Panc1 (cell line): ENCODE data around the gene ZC3H7B. TPM values are rescaled to one million over a fixed set of nuclear protein-coding genes. Genes with fewer than 3 reads are reported as not detected.

ENCODE experiments used
- ATAC-seq: fragments of 200-7000 bp; cut with Tn5 transposase; 2 replicates; pipeline ENCODE4 v1.9.1; 2020; ENCODE audit warnings: mild to moderate bottlenecking, moderate library complexity
- BruUV-seq: library from RNA; stranded (reverse); fragments of 400-500 nt; replicated peaks from 2 replicates; lab custom pipeline; 2021; lab: Mats Ljungman, UMichigan
- CTCF ChIA-PET: fragments of 300-600 bp; sonication (Branson Sonifier 250); formaldehyde crosslinking; loops from one replicate; lab custom pipeline; 2022; ENCODE audit warnings: antibody characterized with exemption; lab: Charles Lee
- POLR2A ChIA-PET: fragments of 300-600 bp; sonication (Branson Sonifier 250); formaldehyde crosslinking; loops from one replicate; lab custom pipeline; 2022; ENCODE audit warnings: antibody characterized with exemption; lab: Charles Lee
- DNase-seq: peaks from one replicate; pipeline ENCODE4 v3.0.0-alpha.2; 2010; ENCODE audit warnings: low read depth, low spot score
- H3K27ac ChIP-seq: 2 replicates; pipeline ENCODE4 v1.5.1; 2011; ENCODE audit warnings: mild to moderate bottlenecking, low read length, inconsistent platforms
- H3K27me3 ChIP-seq: fragments of 200-500 bp; sonication (Bioruptor generic); 2 replicates; pipeline ENCODE4 v1.6.0; 2014; ENCODE audit warnings: low read length, inconsistent platforms; ENCODE audit not compliant: control insufficient read depth, insufficient read depth
- H3K36me3 ChIP-seq: fragments of 200-500 bp; sonication (Bioruptor generic); 2 replicates; pipeline ENCODE4 v1.5.1; 2014; ENCODE audit warnings: inconsistent platforms, mild to moderate bottlenecking, low read length, moderate library complexity; ENCODE audit not compliant: control insufficient read depth, insufficient read depth
- H3K4me1 ChIP-seq: 2 replicates; pipeline ENCODE4 v1.5.1; 2011; ENCODE audit warnings: inconsistent platforms, mild to moderate bottlenecking, low read length, moderate library complexity; ENCODE audit not compliant: control insufficient read depth, insufficient read depth
- H3K4me3 ChIP-seq, 2 experiments: 2 replicates each; pipeline ENCODE4 v1.5.1; 2011 to 2012; ENCODE audit warnings: low read depth in 2 of 2, low read length in 2 of 2, mild to moderate bottlenecking in 2 of 2, inconsistent platforms in 1 of 2, moderate library complexity in 1 of 2
- H3K9me3 ChIP-seq: fragments of 200-500 bp; sonication (Bioruptor generic); 2 replicates; pipeline ENCODE4 v1.5.1; 2014; ENCODE audit warnings: low read depth, mild to moderate bottlenecking, inconsistent platforms, low read length, moderate library complexity; ENCODE audit not compliant: control insufficient read depth, insufficient read depth
- POLR2AphosphoS5 ChIP-seq: IDR thresholded peaks from 2 replicates; pipeline ENCODE4 v1.6.1; 2012; ENCODE audit warnings: mild to moderate bottlenecking, low read depth, low read length, moderate library complexity
- SIN3A ChIP-seq: IDR thresholded peaks from 2 replicates; pipeline ENCODE4 v1.6.1; 2012; ENCODE audit warnings: low read depth, mild to moderate bottlenecking, low read length, moderate library complexity, borderline replicate concordance; ENCODE audit not compliant: insufficient read depth
- TCF7L2 ChIP-seq: IDR thresholded peaks from 2 replicates; pipeline ENCODE4 v1.6.1; 2011; ENCODE audit warnings: mild to moderate bottlenecking, low read depth, low read length, inconsistent platforms
- in situ Hi-C: cut with HindIII; loops from 2 replicates; pipeline ENCODE4 v1.10.0; 2016; ENCODE audit warnings: low sequenced_read_pairs, low pct_unique_long_range_greater_than_20kb
- intact Hi-C: fragments of 100-400 bp; cut with micrococcal nuclease; formaldehyde crosslinking; loops from one replicate; pipeline ENCODE4 v1.10.0; 2022; ENCODE audit not compliant: unreplicated experiment
- total RNA-seq: library from RNA; stranded (reverse); gene quantifications from one replicate; pipeline ENCODE4 v1.2.1, GENCODE V29; 2021; ENCODE audit not compliant: unreplicated experiment
- TF ChIP-seq, protein P1 (sequence below): fragments of 450-650 bp; IDR thresholded peaks from 2 replicates; pipeline ENCODE4 v1.5.1; 2017; ENCODE audit warnings: mild to moderate bottlenecking
- TF ChIP-seq, protein P2 (sequence below), 2 experiments: IDR thresholded peaks; 2 replicates each; pipeline ENCODE4 v1.6.1; 2011 to 2012; ENCODE audit warnings: low read depth in 2 of 2, control low read depth in 1 of 2, low read length in 1 of 2, mild to moderate bottlenecking in 1 of 2, moderate library complexity in 1 of 2; ENCODE audit not compliant: insufficient read depth in 1 of 2

The ZC3H7B gene
- total RNA-seq, 1 experiment from 2014 or later: 62.0 TPM

DNA sequence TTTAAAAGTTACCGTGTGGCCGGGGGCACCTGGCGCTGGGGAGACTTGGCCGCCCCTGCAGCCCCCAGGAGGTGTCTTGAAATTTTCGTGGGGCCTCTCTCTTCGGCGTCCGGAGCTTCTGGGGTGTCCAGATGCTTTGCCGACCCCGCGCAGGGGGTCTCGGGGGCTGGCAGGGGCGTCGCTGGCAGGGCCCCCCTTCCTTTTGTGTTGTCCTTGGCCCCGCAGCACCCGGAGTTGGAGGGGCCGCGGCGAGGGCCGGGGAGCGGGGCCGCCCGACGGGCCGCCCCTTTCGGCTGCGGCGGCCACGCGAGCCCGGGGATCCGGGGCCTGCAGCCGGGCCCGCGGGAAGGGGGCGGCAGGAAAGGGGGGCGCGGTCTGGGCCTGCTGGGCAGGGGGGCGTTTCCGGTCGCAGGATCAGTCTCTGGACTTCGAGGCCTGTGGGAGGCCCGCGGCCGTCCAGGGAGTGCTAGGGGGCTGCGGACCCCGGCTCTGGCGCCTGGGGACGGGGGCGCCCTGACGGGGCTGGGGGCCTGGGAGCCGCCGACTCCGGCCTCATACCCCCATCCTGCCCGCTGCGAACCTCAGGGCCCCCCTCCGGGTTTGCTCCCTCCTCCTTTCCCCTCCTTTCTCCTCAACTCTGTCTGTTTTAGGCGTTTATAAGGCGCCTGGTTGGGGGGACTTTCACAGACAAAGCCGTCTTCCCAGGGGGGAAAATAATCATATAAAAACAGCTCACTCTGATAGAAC is 869 bp downstream of the ZC3H7B start:
- POLR2A ChIA-PET: interaction anchor here (1.3 kb wide), 1 partner anchor 14 kb away, joined by 4 read pairs; no protein-coding TSS in a partner anchor
- ATAC-seq: no peak; the same call in 1 of the 2 replicates

GRCh38 chr22:41302811-41303210 is 1.5 kb downstream of the ZC3H7B start:
- no TSS peak for BruUV-seq
- ChIA-PET POLR2A (no interaction called here), CTCF (no interaction called here)
- Histone ChIP-seq H3K27ac (peak overlapping the region; percentile 93), H3K27me3 (no peaks in the 10 kb centered on the region), H3K36me3 (peaks cover 4% of the 10 kb centered on the region; the same call in 1 of the 2 replicates), H3K4me1 (peaks cover 21% of the 10 kb centered on the region), H3K4me3 (peak overlapping the region; percentile 51 to 66), H3K9me3 (no peaks in the 10 kb centered on the region)
- DNase-seq: no peak
- intact Hi-C loops (no loop called here), in situ Hi-C loops (no loop called here)
- ATAC-seq: no peak
- TF ChIP-seq POLR2AphosphoS5 (no peak), TCF7L2 (no peak), SIN3A (no peak)
- TF ChIP-seq, protein P1, sequence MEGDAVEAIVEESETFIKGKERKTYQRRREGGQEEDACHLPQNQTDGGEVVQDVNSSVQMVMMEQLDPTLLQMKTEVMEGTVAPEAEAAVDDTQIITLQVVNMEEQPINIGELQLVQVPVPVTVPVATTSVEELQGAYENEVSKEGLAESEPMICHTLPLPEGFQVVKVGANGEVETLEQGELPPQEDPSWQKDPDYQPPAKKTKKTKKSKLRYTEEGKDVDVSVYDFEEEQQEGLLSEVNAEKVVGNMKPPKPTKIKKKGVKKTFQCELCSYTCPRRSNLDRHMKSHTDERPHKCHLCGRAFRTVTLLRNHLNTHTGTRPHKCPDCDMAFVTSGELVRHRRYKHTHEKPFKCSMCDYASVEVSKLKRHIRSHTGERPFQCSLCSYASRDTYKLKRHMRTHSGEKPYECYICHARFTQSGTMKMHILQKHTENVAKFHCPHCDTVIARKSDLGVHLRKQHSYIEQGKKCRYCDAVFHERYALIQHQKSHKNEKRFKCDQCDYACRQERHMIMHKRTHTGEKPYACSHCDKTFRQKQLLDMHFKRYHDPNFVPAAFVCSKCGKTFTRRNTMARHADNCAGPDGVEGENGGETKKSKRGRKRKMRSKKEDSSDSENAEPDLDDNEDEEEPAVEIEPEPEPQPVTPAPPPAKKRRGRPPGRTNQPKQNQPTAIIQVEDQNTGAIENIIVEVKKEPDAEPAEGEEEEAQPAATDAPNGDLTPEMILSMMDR: no peak
- TF ChIP-seq, protein P2, sequence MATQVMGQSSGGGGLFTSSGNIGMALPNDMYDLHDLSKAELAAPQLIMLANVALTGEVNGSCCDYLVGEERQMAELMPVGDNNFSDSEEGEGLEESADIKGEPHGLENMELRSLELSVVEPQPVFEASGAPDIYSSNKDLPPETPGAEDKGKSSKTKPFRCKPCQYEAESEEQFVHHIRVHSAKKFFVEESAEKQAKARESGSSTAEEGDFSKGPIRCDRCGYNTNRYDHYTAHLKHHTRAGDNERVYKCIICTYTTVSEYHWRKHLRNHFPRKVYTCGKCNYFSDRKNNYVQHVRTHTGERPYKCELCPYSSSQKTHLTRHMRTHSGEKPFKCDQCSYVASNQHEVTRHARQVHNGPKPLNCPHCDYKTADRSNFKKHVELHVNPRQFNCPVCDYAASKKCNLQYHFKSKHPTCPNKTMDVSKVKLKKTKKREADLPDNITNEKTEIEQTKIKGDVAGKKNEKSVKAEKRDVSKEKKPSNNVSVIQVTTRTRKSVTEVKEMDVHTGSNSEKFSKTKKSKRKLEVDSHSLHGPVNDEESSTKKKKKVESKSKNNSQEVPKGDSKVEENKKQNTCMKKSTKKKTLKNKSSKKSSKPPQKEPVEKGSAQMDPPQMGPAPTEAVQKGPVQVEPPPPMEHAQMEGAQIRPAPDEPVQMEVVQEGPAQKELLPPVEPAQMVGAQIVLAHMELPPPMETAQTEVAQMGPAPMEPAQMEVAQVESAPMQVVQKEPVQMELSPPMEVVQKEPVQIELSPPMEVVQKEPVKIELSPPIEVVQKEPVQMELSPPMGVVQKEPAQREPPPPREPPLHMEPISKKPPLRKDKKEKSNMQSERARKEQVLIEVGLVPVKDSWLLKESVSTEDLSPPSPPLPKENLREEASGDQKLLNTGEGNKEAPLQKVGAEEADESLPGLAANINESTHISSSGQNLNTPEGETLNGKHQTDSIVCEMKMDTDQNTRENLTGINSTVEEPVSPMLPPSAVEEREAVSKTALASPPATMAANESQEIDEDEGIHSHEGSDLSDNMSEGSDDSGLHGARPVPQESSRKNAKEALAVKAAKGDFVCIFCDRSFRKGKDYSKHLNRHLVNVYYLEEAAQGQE (IDR thresholded peaks at IDR 0.05; ENCODE audit: insufficient read depth in 1 of 2, low read depth in 2 of 2, low read length in 1 of 2): no peak

More for the DNA sequence above, 869 bp downstream of the ZC3H7B start:
- CTCF ChIA-PET: no interaction called here
- Histone ChIP-seq H3K27ac (peak overlapping the region; percentile 93), H3K4me1 (peaks cover 21% of the 10 kb centered on the region), H3K9me3 (no peaks in the 10 kb centered on the region), H3K36me3 (peaks cover 4% of the 10 kb centered on the region; the same call in 1 of the 2 replicates), H3K4me3 (peak overlapping the region; percentile 51 to 66), H3K27me3 (no peaks in the 10 kb centered on the region)
- TF ChIP-seq, protein P2 (IDR thresholded peaks at IDR 0.05; ENCODE audit: insufficient read depth in 1 of 2, low read depth in 2 of 2, low read length in 1 of 2): no peak
- TF ChIP-seq SIN3A (no peak), TCF7L2 (no peak), POLR2AphosphoS5 (no peak)
- TF ChIP-seq, protein P1: no peak
- BruUV-seq: no TSS peak
- in situ Hi-C loops (no loop called here), intact Hi-C loops (no loop called here)
- no peak for DNase-seq
